ENCODE results near the gene PPAN.

GRCh38 chr19:10095622-10095947 lies 10.6 kb upstream of the PPAN start:
- no peak for TF ChIP-seq CTCF (IDR thresholded peaks at IDR 0.05; ENCODE audit: low read depth, low read length)
- TF ChIP-seq EZH2phosphoT487 (IDR thresholded peaks at IDR 0.05; ENCODE audit: low read depth) = no peak

Measured in OCI-LY3 (cell line).